Measurements from ENCODE around the gene CIRBP. TPM values are rescaled to one million over a fixed set of nuclear protein-coding genes. Genes with fewer than 3 reads are reported as not detected.

The CIRBP gene
- 100 to 1,000 TPM; 492 to 644 TPM for total RNA-seq

DNA sequence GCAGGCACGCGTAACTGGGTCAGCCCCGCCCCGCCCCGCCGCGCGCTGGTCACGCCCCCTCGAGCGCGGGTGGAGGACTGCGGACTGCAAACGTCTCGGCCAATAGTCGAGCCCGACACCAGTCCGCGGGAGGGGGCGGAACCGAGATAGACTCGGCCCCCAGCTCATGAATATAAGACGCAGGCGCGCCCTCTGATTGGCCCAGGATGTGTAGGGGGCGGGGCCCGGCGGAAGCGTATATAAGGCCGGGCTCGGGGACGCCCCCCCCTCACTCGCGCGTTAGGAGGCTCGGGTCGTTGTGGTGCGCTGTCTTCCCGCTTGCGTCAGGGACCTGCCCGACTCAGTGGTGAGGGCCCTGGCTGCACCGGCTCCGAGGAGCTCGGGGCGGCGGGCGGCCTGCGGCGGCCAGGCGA, at the start of gene CIRBP:
TSS of gene CIRBP (plus strand) at position 268 of the 413 bp plus-strand sequence. CDS start 1,602 bp downstream, outside the sequence.
- peaks cover 52 to 85% of the 10 kb centered on the region in 2 donors for H3K4me1 ChIP-seq (ENCODE audit: control insufficient read depth in 1 of 2, low read depth in 2 of 2)
- DNase-seq (ENCODE audit: low spot score) = peak; percentile 100

DNA sequence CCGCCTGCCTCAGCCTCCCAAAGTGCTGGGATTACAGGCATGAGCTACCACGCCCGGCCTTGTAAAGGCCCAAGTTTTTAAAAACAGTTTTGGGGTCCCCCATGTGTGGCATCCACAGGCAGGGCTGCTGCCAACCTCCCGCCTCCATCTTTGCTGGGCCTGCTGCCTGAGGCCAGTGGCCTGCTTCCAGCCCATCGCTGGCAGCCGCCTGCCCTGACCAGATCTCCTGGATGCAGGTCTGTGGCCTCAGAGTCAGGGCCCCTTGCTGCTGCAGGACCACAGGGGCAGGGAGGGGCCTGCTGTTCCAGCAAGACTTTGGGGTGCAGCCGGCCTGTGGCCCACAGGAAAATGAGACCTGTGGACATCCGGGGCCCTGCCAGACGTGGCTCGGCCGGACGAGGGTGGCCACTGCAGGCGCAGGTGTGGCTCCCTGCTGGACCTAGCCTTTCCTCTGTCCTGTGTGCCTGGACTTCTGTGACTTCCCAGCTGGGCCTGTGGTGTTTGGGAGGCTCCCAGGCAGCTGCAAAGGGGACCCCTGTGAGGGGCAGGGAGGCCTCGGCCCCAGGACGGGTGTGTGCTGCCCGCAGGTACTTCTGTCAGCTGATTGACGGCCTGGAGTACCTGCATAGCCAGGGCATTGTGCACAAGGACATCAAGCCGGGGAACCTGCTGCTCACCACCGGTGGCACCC, 49.2 kb upstream of the CIRBP start:
- TF ChIP-seq, protein P1, sequence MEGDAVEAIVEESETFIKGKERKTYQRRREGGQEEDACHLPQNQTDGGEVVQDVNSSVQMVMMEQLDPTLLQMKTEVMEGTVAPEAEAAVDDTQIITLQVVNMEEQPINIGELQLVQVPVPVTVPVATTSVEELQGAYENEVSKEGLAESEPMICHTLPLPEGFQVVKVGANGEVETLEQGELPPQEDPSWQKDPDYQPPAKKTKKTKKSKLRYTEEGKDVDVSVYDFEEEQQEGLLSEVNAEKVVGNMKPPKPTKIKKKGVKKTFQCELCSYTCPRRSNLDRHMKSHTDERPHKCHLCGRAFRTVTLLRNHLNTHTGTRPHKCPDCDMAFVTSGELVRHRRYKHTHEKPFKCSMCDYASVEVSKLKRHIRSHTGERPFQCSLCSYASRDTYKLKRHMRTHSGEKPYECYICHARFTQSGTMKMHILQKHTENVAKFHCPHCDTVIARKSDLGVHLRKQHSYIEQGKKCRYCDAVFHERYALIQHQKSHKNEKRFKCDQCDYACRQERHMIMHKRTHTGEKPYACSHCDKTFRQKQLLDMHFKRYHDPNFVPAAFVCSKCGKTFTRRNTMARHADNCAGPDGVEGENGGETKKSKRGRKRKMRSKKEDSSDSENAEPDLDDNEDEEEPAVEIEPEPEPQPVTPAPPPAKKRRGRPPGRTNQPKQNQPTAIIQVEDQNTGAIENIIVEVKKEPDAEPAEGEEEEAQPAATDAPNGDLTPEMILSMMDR (IDR thresholded peaks at IDR 0.05) = no peak
- Histone ChIP-seq H3K27me3 (replicated peaks; ENCODE audit: insufficient read depth) (no peaks in the 10 kb centered on the region), H3K9me3 (no peaks in the 10 kb centered on the region), H3K36me3 (peaks cover 27% of the 10 kb centered on the region), H3K4me1 (ENCODE audit: control insufficient read depth in 1 of 2, low read depth in 2 of 2) (peaks cover 33 to 72% of the 10 kb centered on the region in 2 donors), H3K27ac (no peak overlapping the region), H3K4me3 (no peak overlapping the region)
- ATAC-seq (ENCODE audit: insufficient number of reproducible peaks, low FRiP score, low read depth) (no peak), DNase-seq (ENCODE audit: low spot score) (no peak)

More for the DNA sequence above, at the start of gene CIRBP:
- TF ChIP-seq, protein P1 (IDR thresholded peaks at IDR 0.05) = no peak
- ATAC-seq (ENCODE audit: insufficient number of reproducible peaks, low FRiP score, low read depth) = peak; percentile 40
- no peaks in the 10 kb centered on the region for H3K9me3 ChIP-seq
- H3K27me3 ChIP-seq (replicated peaks; ENCODE audit: insufficient read depth) = no peaks in the 10 kb centered on the region
- H3K4me3 ChIP-seq = peak within 1 kb of the TSS; percentile 84
- H3K36me3 ChIP-seq = peaks cover 29% of the 10 kb centered on the region
- H3K27ac ChIP-seq = peak within 1 kb of the TSS; percentile 97 to 99

DNA sequence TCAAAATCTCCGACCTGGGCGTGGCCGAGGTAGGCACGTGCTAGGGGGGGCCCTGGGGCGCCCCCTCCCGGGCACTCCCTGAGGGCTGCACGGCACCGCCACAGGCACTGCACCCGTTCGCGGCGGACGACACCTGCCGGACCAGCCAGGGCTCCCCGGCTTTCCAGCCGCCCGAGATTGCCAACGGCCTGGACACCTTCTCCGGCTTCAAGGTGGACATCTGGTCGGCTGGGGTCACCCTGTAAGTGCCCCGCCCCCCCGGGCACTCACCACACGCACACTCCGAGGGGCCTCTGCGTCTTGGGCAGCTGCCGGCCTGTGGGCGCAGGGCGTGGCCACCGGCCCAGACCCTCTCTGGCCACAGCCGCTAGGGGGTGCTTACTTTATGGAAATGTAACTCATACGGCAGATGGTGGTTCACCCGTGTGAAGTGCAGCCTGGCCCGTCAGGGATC, 48.6 kb upstream of the CIRBP start:
- Histone ChIP-seq H3K4me1 (ENCODE audit: control insufficient read depth in 1 of 2, low read depth in 2 of 2) (peaks cover 27 to 66% of the 10 kb centered on the region in 2 donors), H3K9me3 (no peaks in the 10 kb centered on the region), H3K27ac (no peak overlapping the region), H3K4me3 (no peak overlapping the region), H3K27me3 (replicated peaks; ENCODE audit: insufficient read depth) (no peaks in the 10 kb centered on the region), H3K36me3 (peaks cover 29% of the 10 kb centered on the region)
- TF ChIP-seq, protein P1 (IDR thresholded peaks at IDR 0.05) = no peak
- DNase-seq (ENCODE audit: low spot score) = no peak
- no peak for ATAC-seq (ENCODE audit: insufficient number of reproducible peaks, low FRiP score, low read depth)

DNA sequence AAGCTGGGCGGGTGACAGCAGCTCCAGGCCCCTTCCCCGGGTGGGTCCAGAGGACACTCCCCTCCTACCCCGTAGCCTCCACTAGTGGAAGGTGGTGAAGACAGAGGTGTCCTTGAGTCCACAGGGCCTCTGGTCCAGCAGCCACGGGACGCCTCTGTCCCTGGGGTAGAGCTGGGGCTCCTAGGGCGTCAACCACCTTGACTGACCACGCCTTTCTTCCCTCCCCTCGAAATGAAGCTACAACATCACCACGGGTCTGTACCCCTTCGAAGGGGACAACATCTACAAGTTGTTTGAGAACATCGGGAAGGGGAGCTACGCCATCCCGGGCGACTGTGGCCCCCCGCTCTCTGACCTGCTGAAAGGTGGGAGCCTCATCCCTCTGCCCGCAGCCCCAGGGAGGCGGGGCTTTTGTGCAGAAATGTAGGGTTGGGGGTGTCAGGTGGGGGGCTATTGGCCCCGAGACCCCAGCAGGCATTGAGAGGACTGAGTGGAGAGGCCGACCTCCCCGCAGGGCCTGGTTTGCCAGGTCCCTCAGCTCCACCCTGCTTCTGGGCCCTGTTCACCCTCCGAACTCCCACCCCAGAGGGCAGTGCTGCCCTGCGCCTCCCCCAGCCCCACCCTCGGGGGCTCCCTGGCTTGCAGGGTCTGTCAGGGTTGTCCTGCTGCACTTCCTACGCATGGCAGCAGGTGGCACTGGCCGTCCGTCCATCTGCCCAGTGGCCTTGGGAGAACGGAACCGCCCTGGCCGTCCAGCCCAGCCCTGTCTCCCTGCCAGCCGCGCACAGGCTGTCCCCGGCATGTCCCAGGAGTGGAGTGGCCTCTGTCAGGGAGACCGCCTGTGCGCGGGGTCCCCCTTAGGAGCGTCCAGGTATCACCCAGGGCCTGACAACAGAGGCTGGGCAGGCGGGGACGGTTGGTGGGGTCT, 47.9 kb upstream of the CIRBP start:
- Histone ChIP-seq H3K4me3 (no peak overlapping the region), H3K27me3 (replicated peaks; ENCODE audit: insufficient read depth) (no peaks in the 10 kb centered on the region), H3K27ac (peak overlapping the region; percentile 3 to 24), H3K36me3 (peaks cover 35% of the 10 kb centered on the region), H3K9me3 (no peaks in the 10 kb centered on the region), H3K4me1 (ENCODE audit: control insufficient read depth in 1 of 2, low read depth in 2 of 2) (peaks cover 20 to 59% of the 10 kb centered on the region in 2 donors)
- TF ChIP-seq, protein P1 (IDR thresholded peaks at IDR 0.05) = peak; percentile 62
- ATAC-seq (ENCODE audit: insufficient number of reproducible peaks, low FRiP score, low read depth) (no peak), DNase-seq (ENCODE audit: low spot score) (no peak)

DNA sequence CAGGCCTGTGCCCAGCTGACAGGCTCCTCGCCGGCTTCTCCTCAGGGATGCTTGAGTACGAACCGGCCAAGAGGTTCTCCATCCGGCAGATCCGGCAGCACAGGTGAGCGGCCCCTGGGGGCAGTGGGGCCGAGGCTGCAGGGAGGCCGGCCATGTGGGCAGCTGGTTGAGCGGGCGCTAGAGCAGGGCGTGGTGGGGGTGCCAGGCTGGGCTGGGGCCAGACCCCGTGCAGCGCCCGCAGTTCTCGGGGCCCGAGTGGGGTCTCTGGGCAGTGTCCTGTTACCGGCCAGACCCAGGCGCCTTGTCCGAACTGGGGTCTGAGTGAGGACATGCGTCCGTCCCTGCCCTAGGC, 47.3 kb upstream of the CIRBP start:
- DNase-seq (ENCODE audit: low spot score) (no peak), ATAC-seq (ENCODE audit: insufficient number of reproducible peaks, low FRiP score, low read depth) (no peak)
- Histone ChIP-seq H3K27ac (peak overlapping the region; percentile 3 to 24), H3K4me1 (ENCODE audit: control insufficient read depth in 1 of 2, low read depth in 2 of 2) (peaks cover 14 to 53% of the 10 kb centered on the region in 2 donors), H3K27me3 (replicated peaks; ENCODE audit: insufficient read depth) (no peaks in the 10 kb centered on the region), H3K4me3 (no peak overlapping the region), H3K36me3 (peaks cover 40% of the 10 kb centered on the region), H3K9me3 (no peaks in the 10 kb centered on the region)
- TF ChIP-seq, protein P1 (IDR thresholded peaks at IDR 0.05) = no peak
